ENCODE data around the gene TMEM225B. TPM values are rescaled to one million over a fixed set of nuclear protein-coding genes. Genes with fewer than 3 reads are reported as not detected.

The TMEM225B gene
- total RNA-seq, 2 donors from 2014 or later = 2.2 TPM; not detected in 1

DNA sequence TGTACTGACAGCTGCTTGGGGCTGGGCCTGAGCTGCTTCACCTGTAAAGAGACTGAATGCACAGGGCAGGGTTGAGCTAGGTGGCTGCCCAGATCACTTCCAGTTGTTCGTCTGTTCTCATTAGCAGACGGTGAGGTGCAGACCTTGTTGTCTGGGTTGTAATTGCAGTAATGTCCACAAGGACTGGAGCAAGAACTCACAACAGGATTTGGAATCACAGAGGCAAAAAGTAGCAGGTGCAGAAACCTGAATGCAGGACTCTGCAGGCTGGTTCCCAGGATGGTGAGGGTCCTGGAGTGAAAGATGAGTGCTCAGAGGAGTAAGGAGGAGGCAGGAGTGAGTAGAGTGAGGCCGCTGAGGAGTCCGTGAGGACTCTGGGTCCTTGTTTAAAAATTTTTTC lies 27.9 kb downstream of the TMEM225B start:
- no peaks in the 10 kb centered on the region for H3K4me1 ChIP-seq (ENCODE audit: control insufficient read depth in 1 of 2, low read depth in 2 of 2)
- no peak for DNase-seq (ENCODE audit: low spot score)
- H3K9me3 ChIP-seq = no peaks in the 10 kb centered on the region

GRCh38 chr7:99626661-99627060 lies 28.6 kb downstream of the TMEM225B start:
- H3K4me3 ChIP-seq = no peak overlapping the region
- ATAC-seq (ENCODE audit: insufficient number of reproducible peaks, low FRiP score, low read depth) = no peak
- H3K9me3 ChIP-seq = no peaks in the 10 kb centered on the region
- TF ChIP-seq, protein P1, sequence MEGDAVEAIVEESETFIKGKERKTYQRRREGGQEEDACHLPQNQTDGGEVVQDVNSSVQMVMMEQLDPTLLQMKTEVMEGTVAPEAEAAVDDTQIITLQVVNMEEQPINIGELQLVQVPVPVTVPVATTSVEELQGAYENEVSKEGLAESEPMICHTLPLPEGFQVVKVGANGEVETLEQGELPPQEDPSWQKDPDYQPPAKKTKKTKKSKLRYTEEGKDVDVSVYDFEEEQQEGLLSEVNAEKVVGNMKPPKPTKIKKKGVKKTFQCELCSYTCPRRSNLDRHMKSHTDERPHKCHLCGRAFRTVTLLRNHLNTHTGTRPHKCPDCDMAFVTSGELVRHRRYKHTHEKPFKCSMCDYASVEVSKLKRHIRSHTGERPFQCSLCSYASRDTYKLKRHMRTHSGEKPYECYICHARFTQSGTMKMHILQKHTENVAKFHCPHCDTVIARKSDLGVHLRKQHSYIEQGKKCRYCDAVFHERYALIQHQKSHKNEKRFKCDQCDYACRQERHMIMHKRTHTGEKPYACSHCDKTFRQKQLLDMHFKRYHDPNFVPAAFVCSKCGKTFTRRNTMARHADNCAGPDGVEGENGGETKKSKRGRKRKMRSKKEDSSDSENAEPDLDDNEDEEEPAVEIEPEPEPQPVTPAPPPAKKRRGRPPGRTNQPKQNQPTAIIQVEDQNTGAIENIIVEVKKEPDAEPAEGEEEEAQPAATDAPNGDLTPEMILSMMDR (IDR thresholded peaks at IDR 0.05) = no peak
- peaks cover 79% of the 10 kb centered on the region for H3K36me3 ChIP-seq
- H3K27me3 ChIP-seq (replicated peaks; ENCODE audit: insufficient read depth) = no peaks in the 10 kb centered on the region
- no peak overlapping the region for H3K27ac ChIP-seq
- DNase-seq (ENCODE audit: low spot score) = no peak
- H3K4me1 ChIP-seq (ENCODE audit: control insufficient read depth in 1 of 2, low read depth in 2 of 2) = no peaks in the 10 kb centered on the region

More for the DNA sequence above, 27.9 kb downstream of the TMEM225B start:
- no peak overlapping the region for H3K4me3 ChIP-seq
- TF ChIP-seq, protein P1 (IDR thresholded peaks at IDR 0.05) = no peak
- H3K36me3 ChIP-seq = peaks cover 83% of the 10 kb centered on the region
- H3K27ac ChIP-seq = no peak overlapping the region
- ATAC-seq (ENCODE audit: insufficient number of reproducible peaks, low FRiP score, low read depth) = no peak
- no peaks in the 10 kb centered on the region for H3K27me3 ChIP-seq (replicated peaks; ENCODE audit: insufficient read depth)

- H3K36me3 ChIP-seq = peaks cover 70% of the 10 kb centered on the region
- H3K27ac ChIP-seq = no peak overlapping the region
- TF ChIP-seq, protein P1 (IDR thresholded peaks at IDR 0.05) = no peak
- no peak for DNase-seq (ENCODE audit: low spot score)
- no peaks in the 10 kb centered on the region for H3K27me3 ChIP-seq (replicated peaks; ENCODE audit: insufficient read depth)
- no peaks in the 10 kb centered on the region for H3K9me3 ChIP-seq
- no peaks in the 10 kb centered on the region for H3K4me1 ChIP-seq (ENCODE audit: control insufficient read depth in 1 of 2, low read depth in 2 of 2)
- H3K4me3 ChIP-seq = no peak overlapping the region
- ATAC-seq (ENCODE audit: insufficient number of reproducible peaks, low FRiP score, low read depth) = no peak
Measured at GRCh38 chr7:99627513-99627912, 29.4 kb downstream of the TMEM225B start.

DNA sequence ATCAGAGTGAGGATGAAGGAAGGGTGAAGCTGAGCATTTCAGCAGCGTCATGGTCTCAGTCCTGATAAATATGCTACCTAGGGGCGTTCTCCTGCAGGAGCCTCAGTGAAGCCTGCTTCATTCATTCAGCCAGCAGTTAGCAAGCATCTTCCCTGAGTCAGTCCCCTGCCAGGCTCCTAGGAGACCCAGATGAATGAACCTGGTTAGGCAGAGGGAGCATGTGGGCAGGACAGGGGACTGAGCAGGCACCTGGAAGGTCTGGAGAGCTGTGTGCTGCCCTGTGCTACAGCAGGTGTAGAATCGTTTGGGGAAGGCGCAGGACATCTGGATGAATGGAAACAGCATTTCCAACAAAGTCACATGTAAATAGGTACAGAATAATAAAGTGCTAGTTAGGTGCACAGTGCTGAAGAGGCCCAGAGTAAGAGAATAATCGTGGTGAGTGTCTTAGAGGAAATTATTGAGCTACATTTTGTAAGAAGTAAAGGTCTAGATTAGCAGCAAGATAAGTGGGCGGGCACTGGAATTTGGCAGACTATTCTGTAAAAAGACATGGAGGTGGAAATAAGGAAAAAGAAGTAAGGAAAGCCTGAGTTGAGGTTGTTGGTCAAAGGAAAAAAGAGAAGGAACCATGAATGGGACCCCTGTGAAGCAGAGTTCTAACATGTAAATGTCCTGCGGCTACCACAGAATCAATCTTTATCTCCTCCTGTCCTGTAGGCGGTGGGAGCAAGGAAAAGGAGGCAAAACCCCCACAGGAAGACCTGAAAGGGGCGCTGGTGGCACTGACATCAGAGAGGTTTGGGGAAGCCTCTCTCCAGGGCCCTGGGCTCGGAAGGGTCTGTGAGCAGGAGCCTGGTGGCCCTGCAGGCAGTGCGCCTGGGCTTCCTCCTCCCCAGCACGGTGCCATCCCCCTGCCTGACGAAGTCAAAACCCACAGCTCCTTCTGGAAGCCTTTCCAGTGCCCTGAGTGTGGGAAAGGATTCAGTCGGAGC lies 30.7 kb downstream of the TMEM225B start:
- ATAC-seq (ENCODE audit: insufficient number of reproducible peaks, low FRiP score, low read depth) (no peak), DNase-seq (ENCODE audit: low spot score) (no peak)
- Histone ChIP-seq H3K9me3 (no peaks in the 10 kb centered on the region), H3K4me3 (no peak overlapping the region), H3K27me3 (replicated peaks; ENCODE audit: insufficient read depth) (no peaks in the 10 kb centered on the region), H3K27ac (no peak overlapping the region), H3K36me3 (peaks cover 61% of the 10 kb centered on the region), H3K4me1 (ENCODE audit: control insufficient read depth in 1 of 2, low read depth in 2 of 2) (no peaks in the 10 kb centered on the region)
- TF ChIP-seq, protein P1 (IDR thresholded peaks at IDR 0.05) = no peak

- H3K9me3 ChIP-seq = no peaks in the 10 kb centered on the region
- peaks cover 54% of the 10 kb centered on the region for H3K36me3 ChIP-seq
- no peak overlapping the region for H3K27ac ChIP-seq
- ATAC-seq (ENCODE audit: insufficient number of reproducible peaks, low FRiP score, low read depth) (no peak), DNase-seq (ENCODE audit: low spot score) (no peak)
- TF ChIP-seq, protein P1 (IDR thresholded peaks at IDR 0.05) = no peak
- no peaks in the 10 kb centered on the region for H3K4me1 ChIP-seq (ENCODE audit: control insufficient read depth in 1 of 2, low read depth in 2 of 2)
- no peak overlapping the region for H3K4me3 ChIP-seq
- no peaks in the 10 kb centered on the region for H3K27me3 ChIP-seq (replicated peaks; ENCODE audit: insufficient read depth)
Measured at GRCh38 chr7:99629643-99630042, 31.6 kb downstream of the TMEM225B start.
